Parathyroid adenoma (tissue), 2 donors: ENCODE measurements around the gene ENC1.

Experiments
- H2AFZ ChIP-seq: fragments of 300-600 bp; sonication (generic); one replicate; pipeline ENCODE4 v1.7.0; 2017; ENCODE audit warnings: antibody characterized with exemption, mild to moderate bottlenecking
- H3K27ac ChIP-seq: fragments of 300-600 bp; sonication (generic); one replicate; pipeline ENCODE4 v1.7.0; 2017
- H3K27me3 ChIP-seq: fragments of 300-600 bp; sonication (generic); one replicate; pipeline ENCODE4 v1.7.0; 2017; ENCODE audit warnings: low read length; ENCODE audit not compliant: control insufficient read depth, insufficient read depth
- H3K36me3 ChIP-seq: fragments of 300-600 bp; sonication (generic); one replicate; pipeline ENCODE4 v1.7.0; 2017; ENCODE audit warnings: low read length; ENCODE audit not compliant: control insufficient read depth, insufficient read depth
- H3K4me1 ChIP-seq: fragments of 300-600 bp; sonication (generic); one replicate; pipeline ENCODE4 v1.7.0; 2017; ENCODE audit warnings: control low read depth
- H3K4me2 ChIP-seq: fragments of 300-600 bp; sonication (generic); one replicate; pipeline ENCODE4 v1.7.0; 2017; ENCODE audit warnings: low read length
- H3K4me3 ChIP-seq: fragments of 300-600 bp; sonication (generic); one replicate; pipeline ENCODE4 v1.7.0; 2017; ENCODE audit warnings: low read depth, low read length
- H3K79me2 ChIP-seq: fragments of 300-600 bp; sonication (generic); one replicate; pipeline ENCODE4 v1.7.0; 2017; ENCODE audit warnings: control low read depth
- H3K9ac ChIP-seq: fragments of 300-600 bp; sonication (generic); one replicate; pipeline ENCODE4 v1.7.0; 2017; ENCODE audit warnings: mild to moderate bottlenecking
- H3K9me3 ChIP-seq: fragments of 300-600 bp; sonication (generic); one replicate; pipeline ENCODE4 v1.7.0; 2017; ENCODE audit warnings: low read length; ENCODE audit not compliant: control insufficient read depth
- TF ChIP-seq, protein P1 (sequence below): fragments of 300-600 bp; sonication (generic); IDR thresholded peaks from one replicate; pipeline ENCODE4 v1.7.0; 2017; ENCODE audit warnings: antibody characterized with exemption, mild to moderate bottlenecking
- donor health status: primary hyperparathyroidism.

The ENC1 gene

GRCh38 chr5:74622122-74622521 lies 18.4 kb downstream of the ENC1 start:
- H3K27ac ChIP-seq, result no peak overlapping the region

DNA sequence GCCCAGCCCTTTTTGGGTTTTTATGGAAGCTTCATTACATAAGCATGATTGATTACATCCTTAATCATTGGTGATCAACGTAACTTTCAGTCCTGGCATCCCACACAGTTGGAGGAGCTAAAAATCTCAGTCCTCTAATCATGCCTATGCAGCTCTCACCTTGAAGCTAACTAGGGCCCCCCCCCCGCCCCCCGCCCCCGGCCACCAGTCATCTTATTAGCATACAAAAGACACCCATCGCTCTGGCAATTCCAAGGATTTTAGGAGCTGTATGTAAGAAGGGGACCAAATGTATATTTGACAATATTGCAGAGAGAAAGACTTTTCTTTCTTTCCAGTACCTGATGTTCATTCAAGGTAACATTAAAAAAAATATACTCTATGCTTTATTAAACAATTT lies 19.0 kb downstream of the ENC1 start:
- H3K4me2 ChIP-seq, result no peak overlapping the region
- TF ChIP-seq, protein P1, sequence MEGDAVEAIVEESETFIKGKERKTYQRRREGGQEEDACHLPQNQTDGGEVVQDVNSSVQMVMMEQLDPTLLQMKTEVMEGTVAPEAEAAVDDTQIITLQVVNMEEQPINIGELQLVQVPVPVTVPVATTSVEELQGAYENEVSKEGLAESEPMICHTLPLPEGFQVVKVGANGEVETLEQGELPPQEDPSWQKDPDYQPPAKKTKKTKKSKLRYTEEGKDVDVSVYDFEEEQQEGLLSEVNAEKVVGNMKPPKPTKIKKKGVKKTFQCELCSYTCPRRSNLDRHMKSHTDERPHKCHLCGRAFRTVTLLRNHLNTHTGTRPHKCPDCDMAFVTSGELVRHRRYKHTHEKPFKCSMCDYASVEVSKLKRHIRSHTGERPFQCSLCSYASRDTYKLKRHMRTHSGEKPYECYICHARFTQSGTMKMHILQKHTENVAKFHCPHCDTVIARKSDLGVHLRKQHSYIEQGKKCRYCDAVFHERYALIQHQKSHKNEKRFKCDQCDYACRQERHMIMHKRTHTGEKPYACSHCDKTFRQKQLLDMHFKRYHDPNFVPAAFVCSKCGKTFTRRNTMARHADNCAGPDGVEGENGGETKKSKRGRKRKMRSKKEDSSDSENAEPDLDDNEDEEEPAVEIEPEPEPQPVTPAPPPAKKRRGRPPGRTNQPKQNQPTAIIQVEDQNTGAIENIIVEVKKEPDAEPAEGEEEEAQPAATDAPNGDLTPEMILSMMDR, result no peak

More at GRCh38 chr5:74622122-74622521, 18.4 kb downstream of the ENC1 start:
- TF ChIP-seq, protein P1, result no peak
- Histone ChIP-seq H3K79me2 (no peaks in the 10 kb centered on the region), H3K4me1 (peaks cover 7% of the 10 kb centered on the region), H3K27me3 (no peaks in the 10 kb centered on the region), H2AFZ (no peak overlapping the region), H3K4me3 (no peak overlapping the region), H3K9ac (no peak overlapping the region), H3K36me3 (no peaks in the 10 kb centered on the region), H3K4me2 (no peak overlapping the region), H3K9me3 (no peaks in the 10 kb centered on the region)

GRCh38 chr5:74619308-74619707 lies 21.2 kb downstream of the ENC1 start:
- no peak overlapping the region for H3K9ac ChIP-seq
- TF ChIP-seq, protein P1, result no peak
- no peak overlapping the region for H2AFZ ChIP-seq
- no peaks in the 10 kb centered on the region for H3K27me3 ChIP-seq
- no peaks in the 10 kb centered on the region for H3K79me2 ChIP-seq
- no peaks in the 10 kb centered on the region for H3K4me1 ChIP-seq
- H3K27ac ChIP-seq, result no peak overlapping the region
- no peak overlapping the region for H3K4me2 ChIP-seq
- no peaks in the 10 kb centered on the region for H3K36me3 ChIP-seq
- no peak overlapping the region for H3K4me3 ChIP-seq
- H3K9me3 ChIP-seq, result no peaks in the 10 kb centered on the region

More for the DNA sequence above, 19.0 kb downstream of the ENC1 start:
- H3K4me3 ChIP-seq, result no peak overlapping the region
- no peak overlapping the region for H3K9ac ChIP-seq
- H3K36me3 ChIP-seq, result no peaks in the 10 kb centered on the region
- H3K9me3 ChIP-seq, result no peaks in the 10 kb centered on the region
- no peaks in the 10 kb centered on the region for H3K27me3 ChIP-seq
- H2AFZ ChIP-seq, result no peak overlapping the region
- no peaks in the 10 kb centered on the region for H3K79me2 ChIP-seq
- H3K27ac ChIP-seq, result no peak overlapping the region
- H3K4me1 ChIP-seq, result peaks cover 2% of the 10 kb centered on the region

DNA sequence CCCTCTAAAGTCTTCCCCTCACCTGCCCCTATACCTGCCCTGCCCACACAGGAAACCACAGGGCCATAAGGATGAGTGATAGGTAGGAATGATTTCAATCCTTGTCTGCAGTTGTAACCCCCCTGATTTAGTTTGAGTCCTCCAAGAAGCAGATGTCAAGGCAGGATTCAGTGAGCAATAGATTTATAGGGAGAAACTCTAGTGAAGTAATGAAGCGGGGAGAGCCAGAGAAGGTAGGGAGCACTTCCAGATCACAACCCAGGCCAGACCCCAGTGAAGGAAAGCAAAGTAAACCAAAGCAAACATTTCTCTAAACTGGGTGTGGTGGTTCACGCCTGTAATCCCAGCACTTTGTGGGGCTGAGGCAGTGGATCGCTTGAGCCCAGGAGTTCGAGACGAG lies 22.4 kb downstream of the ENC1 start:
- Histone ChIP-seq H3K4me2 (no peak overlapping the region), H3K27me3 (no peaks in the 10 kb centered on the region), H3K9me3 (no peaks in the 10 kb centered on the region), H3K4me1 (no peaks in the 10 kb centered on the region), H3K79me2 (no peaks in the 10 kb centered on the region), H3K9ac (no peak overlapping the region), H3K36me3 (no peaks in the 10 kb centered on the region), H3K4me3 (no peak overlapping the region), H2AFZ (no peak overlapping the region), H3K27ac (no peak overlapping the region)
- TF ChIP-seq, protein P1, result no peak

DNA sequence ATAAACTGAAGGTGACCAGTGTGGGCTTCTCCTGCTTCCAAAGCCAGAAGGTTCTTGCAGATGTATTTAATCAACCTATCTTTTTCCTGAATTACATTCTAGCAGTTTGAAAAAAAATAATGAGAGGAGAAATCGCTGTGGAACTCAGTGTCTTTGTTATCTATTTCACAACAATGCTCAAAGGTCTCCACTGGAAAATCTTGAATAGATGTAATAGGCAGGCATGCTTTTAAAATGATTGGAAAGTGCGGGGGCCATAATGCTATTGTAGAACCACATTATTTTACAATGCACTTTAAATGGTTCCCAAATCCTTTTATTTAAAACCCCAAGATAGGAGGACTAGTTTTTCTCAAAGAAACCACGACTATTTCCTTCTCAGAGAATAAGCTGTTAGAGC lies 23.3 kb downstream of the ENC1 start:
- TF ChIP-seq, protein P1, result no peak
- H3K27me3 ChIP-seq, result no peaks in the 10 kb centered on the region

More for the DNA sequence above, 23.3 kb downstream of the ENC1 start:
- H3K4me3 ChIP-seq, result no peak overlapping the region
- H3K4me1 ChIP-seq, result no peaks in the 10 kb centered on the region
- H3K4me2 ChIP-seq, result no peak overlapping the region
- H2AFZ ChIP-seq, result no peak overlapping the region
- no peaks in the 10 kb centered on the region for H3K9me3 ChIP-seq
- H3K27ac ChIP-seq, result no peak overlapping the region
- H3K9ac ChIP-seq, result no peak overlapping the region
- H3K79me2 ChIP-seq, result no peaks in the 10 kb centered on the region
- H3K36me3 ChIP-seq, result no peaks in the 10 kb centered on the region
